Adrenal gland (tissue), 12 donors: ENCODE data around the gene FBXW5. TPM values are rescaled to one million over a fixed set of nuclear protein-coding genes. Genes with fewer than 3 reads are reported as not detected.

ENCODE experiments used
- DNase-seq, 7 donors: peaks; one replicate each; pipeline ENCODE4 v3.0.0-alpha.2; 2019 to 2020
- H3K27ac ChIP-seq, 5 donors: fragments of 200-600 bp; sonication (generic) in 4 of 5; 1 replicate in 3 of 5; 2 replicates in 2 of 5; pipeline versions ENCODE4 v1.5.1 to v1.8.0; 2016 to 2020; ENCODE audit warnings: mild to moderate bottlenecking in 1 of 5
- H3K27me3 ChIP-seq: fragments of 200-600 bp; 2 replicates; pipeline ENCODE4 v1.8.0; 2021
- H3K36me3 ChIP-seq, 2 donors: fragments of 200-600 bp; replicated peaks in 1 of 2; 1 replicate in 1 of 2; 2 replicates in 1 of 2; pipeline versions ENCODE4 v1.5.1 to v1.8.0; 2018 to 2022
- H3K4me1 ChIP-seq, 2 donors: fragments of 200-600 bp; replicated peaks in 1 of 2; 1 replicate in 1 of 2; 2 replicates in 1 of 2; pipeline versions ENCODE4 v1.5.1 to v1.8.0; 2018 to 2021
- H3K4me3 ChIP-seq, 4 donors: fragments of 200-600 bp; sonication (generic) in 3 of 4; one replicate each; pipeline ENCODE4 v1.5.1; 2016 to 2018
- H3K9me3 ChIP-seq, 3 donors: fragments of 200-600 bp; sonication (generic) in 1 of 3; replicated peaks in 1 of 3; 1 replicate in 2 of 3; 2 replicates in 1 of 3; pipeline versions ENCODE4 v1.5.1 to v1.8.0; 2016 to 2021
- CTCF ChIP-seq, 6 experiments: fragments of 450-650 bp in 4 of 6; fragments of 200-600 bp in 2 of 6; sonication (generic) in 1 of 6; IDR thresholded peaks; 1 replicate in 5 of 6; 2 replicates in 1 of 6; pipeline versions ENCODE4 v1.5.1 to v1.8.0; 2016 to 2021; ENCODE audit warnings: antibody characterized with exemption in 6 of 6, mild to moderate bottlenecking in 2 of 6, moderate library complexity in 1 of 6
- POLR2A ChIP-seq, 2 donors: fragments of 450-650 bp; IDR thresholded peaks; one replicate each; pipeline ENCODE4 v1.6.1; 2017; ENCODE audit warnings: antibody characterized with exemption in 2 of 2, mild to moderate bottlenecking in 2 of 2, moderate library complexity in 1 of 2
- WGBS, 4 donors: extraction: QIAGEN DNeasy Blood & Tissue Kit in 2 of 4; methylation state at CpG; one replicate each; pipeline versions ENCODE4 v1.1.5 to v1.1.7; 2013 to 2017; 5-methylcytosine and 5-hydroxymethylcytosine counted together
- intact Hi-C, 2 donors: fragments of 100-400 bp; cut with DNase I; formaldehyde crosslinking; loops; one replicate each; pipeline versions ENCODE4 v1.14.1 to v1.15.0; 2022 to 2023
- polyA plus RNA-seq, 3 donors: library from polyadenylated mRNA; stranded (reverse); fragments of 200-250 nt in 2 of 3; fragments of 350-450 nt in 1 of 3; fragmentation: Illumina TruSeq in 1 of 3; extraction: RNeasy Lipid Tissue Mini Kit (QIAGEN cat#74804) in 1 of 3; gene quantifications; one replicate each; pipeline ENCODE4 v1.2.3, GENCODE V29; 2013 to 2014
- total RNA-seq, 9 donors: library from RNA; depleted of rRNA in 4 of 9; stranded (reverse); fragments of >200 nt in 4 of 9; fragments of 120-200 nt in 1 of 9; fragmentation: NEBNext Ultra II Directional in 1 of 9; extraction: Animal tissue kit (Norgen Biotek cat#: 25700) in 1 of 9; gene quantifications; one replicate each; pipeline versions ENCODE4 v1.1.0 to v1.2.4, GENCODE V29; 2013 to 2023
- donor health status: healthy with polysubstance abuse.
- donor health status: Bipolar disorder and iron deficiency.
- donor health status: DM: yes; HTN: yes; CAD: no.
- donor health status: DM: no; HTN: no; CAD: no.
- donor health status: DM: no; HTN: no; CAD: no.
- donor health status: DM: yes; HTN: yes; CAD: no.

FBXW5 gene
- total and polyA plus RNA-seq, 12 donors, result 19.2 to 257 (median 139) TPM

GRCh38 chr9:136913701-136914438 lies 30.7 kb downstream of the FBXW5 start:
- H3K9me3 ChIP-seq, result no peaks in the 10 kb centered on the region
- WGBS, 4 donors, result 90 to 92% (median 92%) methylated on average over 8 to 17 of the region's 17 CpGs
- DNase-seq, result no peak
- no peak overlapping the region for H3K27ac ChIP-seq
- no peak for TF ChIP-seq POLR2A (IDR thresholded peaks at IDR 0.05)
- no peak for TF ChIP-seq CTCF (IDR thresholded peaks at IDR 0.05)
- no peaks in the 10 kb centered on the region for H3K27me3 ChIP-seq
- H3K4me1 ChIP-seq, result no peaks in the 10 kb centered on the region
- peaks cover 0 to 41% of the 10 kb centered on the region in 2 donors for H3K36me3 ChIP-seq
- intact Hi-C loops, result no loop called here
- no peak overlapping the region for H3K4me3 ChIP-seq

GRCh38 chr9:136910901-136911245 lies 33.7 kb downstream of the FBXW5 start:
- peaks cover 0 to 34% of the 10 kb centered on the region in 2 donors for H3K36me3 ChIP-seq
- TF ChIP-seq CTCF (IDR thresholded peaks at IDR 0.05) (no peak), POLR2A (IDR thresholded peaks at IDR 0.05) (no peak)
- intact Hi-C loops, result no loop called here
- no peak for DNase-seq
- 86 to 94% (median 91%) methylated on average over 9 to 12 of the region's 12 CpGs for WGBS, 4 donors
- no peak overlapping the region for H3K27ac ChIP-seq
- H3K4me1 ChIP-seq, result no peaks in the 10 kb centered on the region
- no peaks in the 10 kb centered on the region for H3K9me3 ChIP-seq
- H3K4me3 ChIP-seq, result no peak overlapping the region
- no peaks in the 10 kb centered on the region for H3K27me3 ChIP-seq

- intact Hi-C loops, result no loop called here
- no peak for DNase-seq
- no peak overlapping the region for H3K27ac ChIP-seq
- H3K36me3 ChIP-seq, result peaks cover 0 to 34% of the 10 kb centered on the region in 2 donors
- H3K27me3 ChIP-seq, result no peaks in the 10 kb centered on the region
- no peak overlapping the region for H3K4me3 ChIP-seq
- H3K4me1 ChIP-seq, result no peaks in the 10 kb centered on the region
- 95 to 96% (median 95%) methylated on average over 10 to 12 of the region's 12 CpGs for WGBS, 4 donors
- TF ChIP-seq POLR2A (IDR thresholded peaks at IDR 0.05) (no peak), CTCF (IDR thresholded peaks at IDR 0.05) (no peak)
- H3K9me3 ChIP-seq, result no peaks in the 10 kb centered on the region
Measured at GRCh38 chr9:136910197-136910900, 34.2 kb downstream of the FBXW5 start.

GRCh38 chr9:136907011-136907914 lies 37.3 kb downstream of the FBXW5 start:
- no peak for TF ChIP-seq POLR2A (IDR thresholded peaks at IDR 0.05)
- no peak for TF ChIP-seq CTCF (IDR thresholded peaks at IDR 0.05)
- no peak for DNase-seq
- intact Hi-C loops, result no loop called here
- Histone ChIP-seq H3K36me3 (peaks cover 0 to 28% of the 10 kb centered on the region in 2 donors), H3K4me3 (no peak overlapping the region), H3K9me3 (no peaks in the 10 kb centered on the region), H3K4me1 (peaks cover 8 to 10% of the 10 kb centered on the region in 2 donors), H3K27me3 (no peaks in the 10 kb centered on the region), H3K27ac (no peak overlapping the region)
- WGBS, 4 donors, result 94 to 96% (median 95%) methylated on average over 17 to 29 of the region's 29 CpGs
